Erythroblast (primary cell): ENCODE measurements around the gene DEPDC7.

Experiments used
- GATA1 ChIP-seq: IDR thresholded peaks from 2 replicates; pipeline ENCODE4 v1.6.1; 2011; ENCODE audit warnings: low read depth, mild to moderate bottlenecking, control low read depth, low read length, moderate library complexity
- POLR2A ChIP-seq: IDR thresholded peaks from 2 replicates; pipeline ENCODE4 v1.6.1; 2011; ENCODE audit warnings: mild to moderate bottlenecking, low read length

GRCh38 chr11:33027846-33028536 lies 12.3 kb downstream of the DEPDC7 start:
- no peak for TF ChIP-seq POLR2A
- no peak for TF ChIP-seq GATA1
